MV-4-11 (cell line): ENCODE measurements around the gene CYB5R4.

Source experiments
- DNase-seq: peaks from one replicate; lab custom pipeline; 2025; lab: John Stamatoyannopoulos, UW

Gene CYB5R4

GRCh38 chr6:83985308-83985713 lies 125.8 kb downstream of the CYB5R4 start:
- no peak for DNase-seq

- DNase-seq: no peak
Measured at GRCh38 chr6:83985715-83986114, 126.2 kb downstream of the CYB5R4 start.

GRCh38 chr6:83998021-83998584 lies 138.6 kb downstream of the CYB5R4 start:
- no peak for DNase-seq

- DNase-seq: no peak
Measured at GRCh38 chr6:84001119-84001518, 141.6 kb downstream of the CYB5R4 start.

GRCh38 chr6:84002226-84002625 lies 142.7 kb downstream of the CYB5R4 start:
- DNase-seq: no peak

GRCh38 chr6:84003131-84003530 lies 143.6 kb downstream of the CYB5R4 start:
- DNase-seq: no peak

GRCh38 chr6:84003654-84004053 lies 144.2 kb downstream of the CYB5R4 start:
- no peak for DNase-seq

- peak; percentile 43 for DNase-seq
Measured at GRCh38 chr6:84007871-84008270, 148.4 kb downstream of the CYB5R4 start.

GRCh38 chr6:84013354-84013753 lies 153.9 kb downstream of the CYB5R4 start:
- no peak for DNase-seq

GRCh38 chr6:84013931-84014330 lies 154.4 kb downstream of the CYB5R4 start:
- DNase-seq: no peak

- DNase-seq: no peak
Measured at GRCh38 chr6:84016029-84016428, 156.5 kb downstream of the CYB5R4 start.
